A549 (cell line): ENCODE measurements around the gene NFATC2.

ENCODE experiments used
- CTCF ChIP-seq: fragments of >200 bp; sonication (Bioruptor Twin); formaldehyde crosslinking; IDR thresholded peaks from 3 replicates; pipeline ENCODE4 v1.5.1; 2016
- ESRRA ChIP-seq: fragments of 150-350 bp; IDR thresholded peaks from 2 replicates; pipeline ENCODE4 v1.6.1; 2014; ENCODE audit warnings: mild to moderate bottlenecking, low read length, borderline replicate concordance

GRCh38 chr20:51583499-51583898 lies 41.0 kb upstream of the NFATC2 start:
- TF ChIP-seq ESRRA (no peak), CTCF (no peak)
